Thoracic aorta (tissue), 2 donors: ENCODE data around the gene PPHLN1. TPM values are rescaled to one million over a fixed set of nuclear protein-coding genes. Genes with fewer than 3 reads are reported as not detected.
A peak's percentile ranks its signal among the peaks of the same experiment; 100 is the strongest.

Experiments
- ATAC-seq: fragments of 150-250 bp; one replicate; pipeline ENCODE4 v1.8.0; 2017; ENCODE audit warnings: low read depth; ENCODE audit not compliant: insufficient number of reproducible peaks, low FRiP score
- DNase-seq: peaks from one replicate; pipeline ENCODE4 v3.0.0-alpha.2; 2020; ENCODE audit warnings: low spot score
- H3K27ac ChIP-seq, 2 donors: fragments of 200-600 bp; sonication (generic); 1 replicate in 1 of 2; 2 replicates in 1 of 2; pipeline ENCODE4 v1.5.1; 2016; ENCODE audit warnings: mild to moderate bottlenecking in 2 of 2, moderate library complexity in 2 of 2
- H3K27me3 ChIP-seq: fragments of 200-600 bp; sonication (generic); replicated peaks from 2 replicates; pipeline ENCODE4 v1.6.0; 2016; ENCODE audit warnings: mild to moderate bottlenecking; ENCODE audit not compliant: insufficient read depth
- H3K36me3 ChIP-seq: fragments of 200-600 bp; sonication (generic); one replicate; pipeline ENCODE4 v1.5.1; 2016
- H3K4me1 ChIP-seq, 2 donors: fragments of 200-600 bp; sonication (generic); 1 replicate in 1 of 2; 2 replicates in 1 of 2; pipeline versions ENCODE4 v1.5.1 to v1.6.0; 2016; ENCODE audit warnings: low read depth in 2 of 2, mild to moderate bottlenecking in 1 of 2; ENCODE audit not compliant: control insufficient read depth in 1 of 2
- H3K4me3 ChIP-seq: fragments of 200-600 bp; sonication (generic); 2 replicates; pipeline ENCODE4 v1.5.1; 2016; ENCODE audit warnings: mild to moderate bottlenecking
- H3K9me3 ChIP-seq: fragments of 200-600 bp; sonication (generic); 2 replicates; pipeline ENCODE4 v1.5.1; 2016
- total RNA-seq, 2 donors: library from RNA; depleted of rRNA; stranded (reverse); fragments of >200 nt; gene quantifications; one replicate each; pipeline versions ENCODE4 v1.1.0 to v1.2.3, GENCODE V29; 2016
- TF ChIP-seq, protein P1 (sequence below): fragments of 200-600 bp; sonication (generic); IDR thresholded peaks from one replicate; pipeline ENCODE4 v1.5.1; 2019; ENCODE audit warnings: antibody characterized with exemption

PPHLN1 gene
- total RNA-seq, 2 donors from 2014 or later, result 41.7 to 95.8 TPM

DNA sequence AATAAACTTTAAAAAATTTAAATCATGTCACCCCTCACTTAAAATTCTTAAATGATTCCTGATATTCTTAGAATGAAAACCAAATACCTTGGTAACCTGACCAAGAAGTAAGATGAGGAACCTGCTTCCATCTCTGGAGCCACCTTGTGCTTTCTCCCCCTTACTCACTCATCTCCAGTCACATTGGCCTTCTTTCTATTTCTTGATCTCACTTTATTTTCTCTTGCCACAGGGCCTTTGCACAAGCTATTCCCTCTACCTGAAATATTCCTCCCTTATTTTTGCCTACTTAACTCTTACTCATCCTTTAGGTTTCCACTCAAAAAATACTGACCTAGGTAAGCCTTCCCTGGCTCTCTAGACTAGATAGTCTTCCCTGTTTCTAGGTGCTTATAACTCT, 5.2 kb upstream of the PPHLN1 start:
- H3K4me1 ChIP-seq, result peaks cover 3 to 15% of the 10 kb centered on the region in 2 donors
- ATAC-seq, result no peak
- no peak for DNase-seq
- no peaks in the 10 kb centered on the region for H3K27me3 ChIP-seq
- no peak overlapping the region for H3K27ac ChIP-seq
- TF ChIP-seq, protein P1, sequence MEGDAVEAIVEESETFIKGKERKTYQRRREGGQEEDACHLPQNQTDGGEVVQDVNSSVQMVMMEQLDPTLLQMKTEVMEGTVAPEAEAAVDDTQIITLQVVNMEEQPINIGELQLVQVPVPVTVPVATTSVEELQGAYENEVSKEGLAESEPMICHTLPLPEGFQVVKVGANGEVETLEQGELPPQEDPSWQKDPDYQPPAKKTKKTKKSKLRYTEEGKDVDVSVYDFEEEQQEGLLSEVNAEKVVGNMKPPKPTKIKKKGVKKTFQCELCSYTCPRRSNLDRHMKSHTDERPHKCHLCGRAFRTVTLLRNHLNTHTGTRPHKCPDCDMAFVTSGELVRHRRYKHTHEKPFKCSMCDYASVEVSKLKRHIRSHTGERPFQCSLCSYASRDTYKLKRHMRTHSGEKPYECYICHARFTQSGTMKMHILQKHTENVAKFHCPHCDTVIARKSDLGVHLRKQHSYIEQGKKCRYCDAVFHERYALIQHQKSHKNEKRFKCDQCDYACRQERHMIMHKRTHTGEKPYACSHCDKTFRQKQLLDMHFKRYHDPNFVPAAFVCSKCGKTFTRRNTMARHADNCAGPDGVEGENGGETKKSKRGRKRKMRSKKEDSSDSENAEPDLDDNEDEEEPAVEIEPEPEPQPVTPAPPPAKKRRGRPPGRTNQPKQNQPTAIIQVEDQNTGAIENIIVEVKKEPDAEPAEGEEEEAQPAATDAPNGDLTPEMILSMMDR, result no peak
- no peaks in the 10 kb centered on the region for H3K9me3 ChIP-seq
- peaks cover 4% of the 10 kb centered on the region for H3K36me3 ChIP-seq
- H3K4me3 ChIP-seq, result no peak overlapping the region

DNA sequence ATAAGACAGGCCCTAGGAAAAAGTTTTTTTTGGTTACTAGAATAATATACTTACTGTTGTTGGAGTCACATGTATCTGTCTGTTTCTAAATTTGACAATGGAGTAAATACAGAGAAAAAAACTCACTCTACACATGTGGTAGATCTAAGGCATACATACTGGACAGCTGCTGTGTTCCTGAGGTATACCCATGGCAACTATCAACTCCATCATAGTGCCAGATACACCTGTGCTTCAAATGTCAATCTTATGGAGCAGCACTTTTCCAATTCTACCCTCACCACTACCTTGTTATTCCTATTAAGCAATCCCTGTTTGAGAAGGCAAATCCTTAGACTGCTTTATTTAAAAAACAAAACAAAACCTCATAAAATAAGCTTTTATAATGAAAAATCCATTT, 3.4 kb upstream of the PPHLN1 start:
- TF ChIP-seq, protein P1, result no peak
- Histone ChIP-seq H3K9me3 (no peaks in the 10 kb centered on the region), H3K4me1 (peaks cover 12 to 24% of the 10 kb centered on the region in 2 donors), H3K27ac (no peak overlapping the region), H3K27me3 (no peaks in the 10 kb centered on the region), H3K36me3 (peaks cover 4% of the 10 kb centered on the region), H3K4me3 (no peak overlapping the region)
- ATAC-seq (no peak), DNase-seq (no peak)

DNA sequence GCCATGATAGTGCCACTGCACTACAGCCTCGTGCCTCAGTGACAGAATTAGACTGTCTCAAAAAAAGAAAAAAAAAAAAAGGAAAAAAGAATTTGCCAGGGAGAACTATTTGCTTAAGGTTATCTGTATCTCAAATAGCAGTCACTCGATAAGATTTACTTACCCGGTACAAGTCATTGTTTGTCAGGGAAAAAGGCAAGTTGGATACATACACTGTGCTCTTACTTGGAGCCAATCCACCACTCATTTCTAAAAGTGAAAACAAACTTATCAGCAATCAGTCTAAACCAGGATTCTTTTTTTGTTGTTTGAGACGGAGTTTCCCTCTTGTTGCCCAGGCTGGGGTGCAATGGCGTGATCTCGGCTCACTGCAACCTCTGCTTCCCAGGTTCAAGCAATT, 2.1 kb upstream of the PPHLN1 start:
- TF ChIP-seq, protein P1, result no peak
- Histone ChIP-seq H3K36me3 (peaks cover 4% of the 10 kb centered on the region), H3K27ac (no peak overlapping the region), H3K27me3 (no peaks in the 10 kb centered on the region), H3K4me3 (no peak overlapping the region), H3K4me1 (peaks cover 19 to 30% of the 10 kb centered on the region in 2 donors), H3K9me3 (no peaks in the 10 kb centered on the region)
- ATAC-seq (no peak), DNase-seq (no peak)

DNA sequence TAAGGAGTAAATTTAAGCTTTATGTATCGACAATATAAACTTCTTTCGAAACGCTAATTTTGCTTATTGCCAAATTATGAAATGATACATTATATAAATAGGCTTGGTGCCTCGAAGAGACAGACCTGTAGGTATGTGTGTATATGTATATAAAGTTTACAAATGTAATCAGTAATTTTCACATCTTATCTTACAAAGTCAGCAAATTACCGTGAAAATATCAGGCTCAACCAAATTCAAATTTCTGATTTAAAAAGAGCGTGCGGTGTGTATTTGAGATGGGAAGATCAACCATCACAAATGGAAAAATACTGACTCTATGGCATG, 678 bp upstream of the PPHLN1 start:
- H3K27me3 ChIP-seq, result no peaks in the 10 kb centered on the region
- peaks cover 4% of the 10 kb centered on the region for H3K36me3 ChIP-seq
- ATAC-seq, result no peak
- TF ChIP-seq, protein P1, result no peak
- no peak for DNase-seq
- H3K9me3 ChIP-seq, result no peaks in the 10 kb centered on the region
- H3K4me3 ChIP-seq, result peak overlapping the region; percentile 97
- peak overlapping the region; percentile 85 to 89 for H3K27ac ChIP-seq
- peaks cover 19 to 30% of the 10 kb centered on the region in 2 donors for H3K4me1 ChIP-seq

DNA sequence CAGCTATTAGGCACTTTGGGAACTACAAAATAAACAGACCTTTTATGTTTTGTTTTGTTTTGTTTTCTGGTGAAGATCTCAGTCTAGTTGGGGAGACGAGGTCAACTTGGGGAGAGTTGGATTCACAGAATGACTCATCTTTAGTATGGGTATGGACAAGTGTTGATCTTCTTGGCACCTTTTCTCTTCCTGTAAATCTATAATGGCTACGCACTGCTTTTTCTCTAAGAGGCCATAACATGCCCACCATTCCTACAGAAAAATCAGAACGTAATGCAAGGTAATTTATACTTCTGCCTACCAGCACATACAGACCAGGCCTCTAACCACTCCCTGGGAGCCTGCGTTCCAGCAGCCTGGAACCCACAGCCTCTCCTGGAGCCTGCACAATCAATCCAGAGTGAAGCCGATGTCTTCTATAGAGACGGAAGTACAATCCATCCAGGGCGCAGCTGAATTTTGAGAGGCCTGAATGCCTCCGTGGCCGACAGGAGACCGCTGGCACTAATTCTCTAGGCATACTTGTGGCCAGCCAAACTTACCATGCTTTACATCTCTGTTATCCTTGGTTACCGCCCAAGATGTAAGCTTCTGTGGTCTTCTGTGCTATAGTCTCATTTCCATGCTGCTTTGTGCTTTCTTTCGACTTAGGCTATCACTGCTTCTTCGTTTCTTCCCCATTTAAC, 717 bp downstream of the PPHLN1 start:
- Histone ChIP-seq H3K9me3 (no peaks in the 10 kb centered on the region), H3K27me3 (no peaks in the 10 kb centered on the region), H3K4me1 (peaks cover 19 to 30% of the 10 kb centered on the region in 2 donors), H3K36me3 (peaks cover 4% of the 10 kb centered on the region), H3K27ac (peak overlapping the region; percentile 85 to 89), H3K4me3 (peak overlapping the region; percentile 97)
- ATAC-seq (no peak), DNase-seq (no peak)
- TF ChIP-seq, protein P1, result no peak
